Right ventricle myocardium inferior (tissue), 1 donor: ENCODE measurements around the gene COX6A2. TPM values are rescaled to one million over a fixed set of nuclear protein-coding genes. Genes with fewer than 3 reads are reported as not detected.
A peak's percentile ranks its signal among the peaks of the same experiment; 100 is the strongest.

Source experiments
- ATAC-seq: fragments of 200-7000 bp; cut with Tn5 transposase; one replicate; pipeline ENCODE4 v1.9.1; 2020; ENCODE audit warnings: mild to moderate bottlenecking, moderate library complexity
- DNase-seq: peaks from one replicate; pipeline ENCODE4 v3.0.0; 2021; ENCODE audit errors: missing footprints
- intact Hi-C: fragments of 100-400 bp; cut with DNase I; formaldehyde crosslinking; loops from one replicate; pipeline ENCODE4 v1.11.0; 2022
- long read RNA-seq: library from polyadenylated mRNA; unstranded; transcript quantifications from one replicate; pipeline ENCODE4 v2.0.0, GENCODE V29; 2021
- total RNA-seq: library from RNA; stranded (reverse); fragmentation: NEBNext Ultra II Directional; extraction: Animal tissue kit (Norgen Biotek cat#: 25700); gene quantifications from one replicate; pipeline ENCODE4 v1.2.1, GENCODE V29; 2021
- donor health status: DM: no; HTN: yes; CAD: no; lungs with severe emphysema.

Gene COX6A2
- total RNA-seq = 1,434 TPM
- long read RNA-seq, transcript COX6A2-202 (2 exons, 353 nt) = minor isoform, 18 of 856 reads
- long read RNA-seq, transcript COX6A2-201 (3 exons, 440 nt) = major isoform, 827 of 856 reads
- long read RNA-seq, partial matches to known transcripts = 6 of 856 reads
- long read RNA-seq, other reads (novel, unspliced or antisense) = 5 of 856 reads

DNA sequence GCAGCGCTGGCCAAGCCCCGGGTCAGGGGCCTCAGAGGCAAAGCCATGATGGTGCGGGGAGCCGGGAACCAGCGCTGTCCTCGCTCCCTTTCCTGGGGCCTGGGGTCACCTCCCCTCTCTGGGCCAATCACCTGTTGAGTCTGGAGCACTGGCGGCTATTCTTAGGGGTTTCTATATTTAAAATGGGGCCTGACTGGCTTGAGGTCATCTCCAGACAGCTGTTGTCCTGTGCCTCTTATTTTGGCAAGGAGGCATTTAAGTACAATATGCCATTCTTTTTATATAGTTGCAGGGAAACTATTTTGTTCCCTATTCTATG, at the start of gene COX6A2:
Gene COX6A2, minus strand, starts transcription at position 82 of the 319 bp plus-strand sequence. Its CDS starts 35 bp downstream, at position 47.
- intact Hi-C loops = no loop called here
- ATAC-seq (peak; percentile 76), DNase-seq (no peak)

- ATAC-seq (no peak), DNase-seq (no peak)
- intact Hi-C loops = loop anchor here (10.0 kb wide), 1 partner anchor 237 kb away; a partner anchor contains a TSS
Measured at GRCh38 chr16:31477220-31478216, 49.4 kb upstream of the COX6A2 start.

GRCh38 chr16:31476303-31477219, 48.4 kb upstream of the COX6A2 start:
- ATAC-seq (peak; percentile 26), DNase-seq (peak; percentile 94)
- intact Hi-C loops = loop anchor here (10.0 kb wide), 1 partner anchor 238 kb away; a partner anchor contains a TSS

GRCh38 chr16:31475946-31476302, 47.8 kb upstream of the COX6A2 start:
- no peak for ATAC-seq
- intact Hi-C loops = loop anchor here (10.0 kb wide), 1 partner anchor 239 kb away; a partner anchor contains a TSS
- DNase-seq = no peak

- intact Hi-C loops = loop anchor here (10.0 kb wide), 1 partner anchor 240 kb away; a partner anchor contains a TSS
- no peak for DNase-seq
- ATAC-seq = no peak
Measured at GRCh38 chr16:31474773-31475738, 46.9 kb upstream of the COX6A2 start.

- ATAC-seq (no peak), DNase-seq (no peak)
- intact Hi-C loops = loop anchor here (10.0 kb wide), 1 partner anchor 241 kb away; a partner anchor contains a TSS
Measured at GRCh38 chr16:31474173-31474714, 46.1 kb upstream of the COX6A2 start.

- intact Hi-C loops = loop anchor here (10.0 kb wide), 1 partner anchor 241 kb away; a partner anchor contains a TSS
- DNase-seq = no peak
- no peak for ATAC-seq
Measured at GRCh38 chr16:31473264-31473984, 45.3 kb upstream of the COX6A2 start.

DNA sequence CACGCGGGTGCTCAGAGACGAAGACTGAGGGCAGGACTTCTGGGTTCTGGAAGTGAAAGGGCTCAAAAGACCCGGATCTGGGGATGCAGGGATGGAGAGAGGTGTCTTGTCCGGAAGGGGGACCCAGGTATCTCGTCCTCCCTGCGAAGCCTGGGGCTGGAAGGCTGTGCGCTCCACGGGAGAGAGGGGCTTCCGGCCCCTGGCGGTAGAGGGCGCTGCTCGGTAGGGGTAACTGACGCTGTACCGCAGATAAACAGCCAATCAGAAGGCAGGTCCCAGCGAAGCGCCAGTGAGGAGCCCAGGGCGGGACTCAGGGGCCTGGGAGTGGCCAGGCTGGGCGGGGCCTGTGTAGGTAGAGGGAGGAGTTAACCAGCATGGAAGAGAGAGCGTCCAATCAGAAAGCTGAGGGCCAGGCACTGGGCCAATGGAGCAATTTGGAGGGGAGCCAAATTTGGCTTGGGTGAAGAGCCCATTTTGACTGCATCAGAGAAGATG, 44.6 kb upstream of the COX6A2 start:
- intact Hi-C loops = loop anchor here (10.0 kb wide), 1 partner anchor 242 kb away; a partner anchor contains a TSS
- DNase-seq = peak; percentile 88
- ATAC-seq = peak; percentile 87

DNA sequence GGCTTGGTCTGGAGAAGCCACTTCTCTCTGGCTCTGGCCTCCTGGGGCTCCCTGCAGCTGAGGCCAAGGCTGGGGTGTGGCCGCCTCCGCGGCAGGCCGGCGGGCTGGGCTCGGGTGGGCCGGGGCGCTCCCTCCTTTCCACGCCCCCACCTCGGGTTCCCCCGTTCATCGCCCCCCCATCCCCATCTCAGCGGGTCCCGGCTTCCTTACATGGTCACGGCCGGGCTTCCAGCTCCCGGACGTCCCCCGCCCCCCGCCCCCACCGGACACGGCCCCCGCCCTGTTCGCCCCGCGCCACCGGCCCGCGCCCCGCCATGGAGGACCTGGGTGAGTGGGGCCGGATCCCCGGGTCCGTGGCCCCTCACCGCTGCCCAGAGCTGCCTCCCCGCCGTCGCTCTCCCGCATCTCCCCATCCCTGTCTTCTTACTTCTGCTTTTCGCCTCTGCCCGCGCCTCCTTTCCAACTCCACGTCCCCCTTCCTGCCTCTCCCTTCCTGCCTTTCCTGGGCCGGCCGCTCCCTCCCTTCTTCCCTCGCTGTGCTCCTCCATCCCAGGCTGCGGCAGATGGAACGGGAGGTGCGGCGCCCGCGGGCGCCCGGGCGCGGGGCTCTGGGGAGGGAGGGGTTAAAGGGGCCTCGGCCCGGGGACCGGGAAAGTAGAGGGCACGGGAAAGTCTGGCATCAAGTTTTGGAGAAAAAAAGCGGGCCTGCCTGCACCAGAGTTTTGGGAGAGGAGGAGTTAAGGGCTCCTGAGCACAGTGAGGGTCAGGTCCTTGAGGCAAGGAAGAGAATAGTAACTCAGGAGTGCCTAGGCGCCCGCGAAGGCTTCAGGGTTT, 43.9 kb upstream of the COX6A2 start, which contains the start of gene TGFB1I1:
Gene TGFB1I1, plus strand, starts transcription at position 278 of the 834 bp plus-strand sequence. Its CDS starts 37 bp downstream, at position 315.
- intact Hi-C loops = loop anchor here (10.0 kb wide), 1 partner anchor 243 kb away; a partner anchor contains a TSS
- DNase-seq (no peak), ATAC-seq (peak; percentile 77)

DNA sequence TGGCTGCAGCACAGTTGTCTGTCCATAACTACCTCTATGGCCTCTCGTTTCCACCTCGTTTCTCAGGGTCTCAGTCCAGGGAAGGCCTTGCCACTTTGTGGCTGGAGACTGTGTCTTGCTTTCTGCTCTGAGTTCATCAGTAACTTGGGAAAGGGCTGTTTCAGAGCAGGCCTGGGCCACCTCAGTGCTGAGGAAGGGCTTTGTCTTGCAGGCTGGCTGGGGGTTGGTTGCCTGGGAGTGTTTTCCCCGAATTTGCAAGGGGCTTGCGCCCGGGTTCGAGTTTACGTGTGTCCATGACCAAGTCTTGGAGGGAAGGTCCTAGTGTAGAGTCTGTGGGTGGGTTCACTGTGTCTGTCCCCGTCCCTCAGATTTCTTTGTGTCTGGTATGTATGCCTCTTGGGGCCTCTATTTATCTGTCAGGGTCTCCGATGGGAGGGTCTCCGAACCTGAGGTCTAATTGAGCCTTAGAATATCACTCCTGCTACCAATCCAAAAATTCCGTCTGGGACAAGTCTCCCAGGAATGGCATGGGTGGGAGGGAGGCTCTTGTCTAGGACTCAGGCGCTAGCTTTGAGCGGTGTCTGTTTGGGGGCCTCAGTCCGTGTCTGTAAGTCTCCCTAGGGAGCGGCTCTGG, 43.2 kb upstream of the COX6A2 start:
- intact Hi-C loops = loop anchor here (10.0 kb wide), 1 partner anchor 243 kb away; a partner anchor contains a TSS
- no peak for DNase-seq
- no peak for ATAC-seq

DNA sequence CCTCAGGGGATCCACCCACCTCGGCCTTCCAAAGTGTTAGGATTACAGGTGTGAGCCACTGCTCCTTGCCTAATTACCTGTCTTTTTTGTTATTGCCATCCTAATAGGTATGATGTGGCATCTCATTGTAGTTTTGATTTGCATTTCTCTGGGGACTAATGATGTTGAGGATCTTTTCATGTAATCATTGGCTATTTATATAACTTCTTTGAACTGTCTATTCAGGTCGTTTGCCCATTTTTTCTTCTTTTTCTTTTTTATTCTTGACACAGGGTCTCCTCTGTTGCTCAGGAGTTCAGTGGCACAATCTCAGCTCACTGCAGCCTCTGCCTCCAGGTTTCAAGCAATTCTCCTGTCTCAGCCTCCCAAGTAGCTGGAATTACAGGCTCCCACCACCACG, 42.5 kb upstream of the COX6A2 start:
- intact Hi-C loops = loop anchor here (10.0 kb wide), 1 partner anchor 244 kb away; a partner anchor contains a TSS

DNA sequence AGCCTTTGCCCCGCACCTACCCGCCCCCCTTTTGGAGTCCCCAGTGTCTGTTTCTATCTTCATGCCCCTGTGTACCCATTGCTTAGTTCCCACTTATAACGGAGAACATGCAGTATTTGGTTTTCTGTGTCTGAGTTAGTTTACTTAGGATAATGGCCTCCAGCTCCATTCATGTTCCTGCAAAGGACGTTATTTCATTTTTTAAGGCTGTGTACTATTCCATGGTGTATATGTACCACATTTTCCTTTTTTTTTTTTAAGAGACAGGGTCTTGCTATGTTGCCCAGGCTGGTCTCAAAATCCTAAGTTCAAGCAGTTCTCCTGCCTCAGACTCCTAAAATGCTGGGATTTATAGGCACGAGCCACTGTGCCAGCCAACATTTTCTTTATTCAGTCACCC, 39.7 kb upstream of the COX6A2 start:
- ATAC-seq (no peak), DNase-seq (no peak)
- intact Hi-C loops = no loop called here

More for the DNA sequence above, 42.5 kb upstream of the COX6A2 start:
- no peak for DNase-seq
- no peak for ATAC-seq

DNA sequence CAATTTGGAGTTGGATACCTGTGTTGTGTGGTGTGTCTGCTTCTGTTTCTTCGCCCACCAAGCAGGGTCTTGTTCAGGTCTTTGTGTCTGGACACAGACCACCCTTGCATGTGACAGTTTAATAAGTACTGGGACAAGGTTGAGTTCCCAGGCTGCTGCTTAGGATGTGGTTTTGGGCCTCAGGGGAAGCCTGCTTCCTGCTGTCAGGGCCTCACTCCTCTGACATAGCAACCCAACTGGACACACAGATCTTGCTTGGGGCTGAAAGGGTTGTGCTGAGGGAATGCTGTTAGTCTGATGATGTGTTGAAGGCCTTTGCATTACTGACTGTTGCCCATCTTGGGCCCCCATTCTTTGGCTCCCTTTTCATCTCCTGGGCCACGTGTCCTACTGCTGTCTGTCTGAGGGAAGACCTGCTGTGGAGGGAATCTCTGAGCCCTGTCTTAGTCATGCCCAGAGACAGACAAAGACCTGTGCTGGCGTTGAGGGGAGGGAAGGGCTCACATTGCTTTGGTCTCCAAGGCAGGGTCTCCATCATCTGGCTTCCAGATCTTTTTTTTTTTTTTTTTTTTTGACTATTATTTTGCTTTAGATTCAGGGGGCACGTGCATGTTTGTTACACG, 39.1 kb upstream of the COX6A2 start:
- intact Hi-C loops = no loop called here
- ATAC-seq (no peak), DNase-seq (no peak)

DNA sequence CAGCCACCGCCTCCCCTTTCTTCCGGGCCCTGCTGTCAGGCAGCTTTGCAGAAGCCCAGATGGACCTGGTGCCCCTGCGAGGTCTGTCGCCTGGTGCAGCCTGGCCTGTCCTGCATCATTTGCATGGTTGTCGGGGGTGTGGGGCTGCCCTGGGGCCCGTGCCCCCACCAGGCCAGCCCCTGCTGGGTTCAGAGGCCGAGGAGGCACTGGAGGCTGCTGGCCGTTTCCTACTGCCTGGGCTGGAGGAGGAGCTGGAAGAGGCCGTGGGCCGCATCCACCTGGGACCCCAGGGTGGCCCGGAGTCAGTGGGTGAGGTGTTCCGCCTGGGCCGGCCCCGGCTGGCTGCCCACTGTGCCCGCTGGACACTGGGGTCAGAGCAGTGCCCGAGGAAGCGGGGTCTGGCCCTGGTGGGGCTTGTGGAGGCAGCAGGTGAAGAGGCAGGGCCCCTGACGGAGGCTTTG, 38.3 kb upstream of the COX6A2 start:
- DNase-seq = no peak
- no peak for ATAC-seq
- intact Hi-C loops = no loop called here
